ENCODE data around the gene FBXO33. TPM values are rescaled to one million over a fixed set of nuclear protein-coding genes. Genes with fewer than 3 reads are reported as not detected.

FBXO33 gene
- 12.4 TPM for polyA plus RNA-seq (ENCODE audit: insufficient read length)
- long read RNA-seq, donor 1, partial matches to known transcripts = 0 of 1 reads
- long read RNA-seq, donor 1, other reads (novel, unspliced or antisense) = 0 of 1 reads
- long read RNA-seq, donor 2, partial matches to known transcripts = 0 of 3 reads
- long read RNA-seq, donor 2, other reads (novel, unspliced or antisense) = 0 of 3 reads
- long read RNA-seq, donor 3 = 0 reads
- long read RNA-seq, donor 4 = 0 reads
- long read RNA-seq, donor 5, partial matches to known transcripts = 0 of 2 reads
- long read RNA-seq, donor 5, other reads (novel, unspliced or antisense) = 0 of 2 reads
- long read RNA-seq, donor 6, partial matches to known transcripts = 0 of 3 reads
- long read RNA-seq, donor 6, other reads (novel, unspliced or antisense) = 0 of 3 reads
- long read RNA-seq, donor 7, partial matches to known transcripts = 0 of 4 reads
- long read RNA-seq, donor 7, other reads (novel, unspliced or antisense) = 0 of 4 reads
- long read RNA-seq, donor 8, partial matches to known transcripts = 0 of 2 reads
- long read RNA-seq, donor 8, other reads (novel, unspliced or antisense) = 0 of 2 reads

- DNase-seq = peak; percentile 94
These were observed at the start of gene FBXO33 for GRCh38 chr14:39432179-39432618. TSS of gene FBXO33 (minus strand) at chr14:39432433. CDS start at chr14:39432162, 271 bp downstream.

- no peak for DNase-seq
These were observed 42.2 kb upstream of the FBXO33 start for GRCh38 chr14:39474416-39474911.

- DNase-seq = no peak
These were observed 39.8 kb upstream of the FBXO33 start for GRCh38 chr14:39472078-39472477.

GRCh38 chr14:39469094-39469710 lies 37.0 kb upstream of the FBXO33 start:
- no peak for DNase-seq

GRCh38 chr14:39467889-39468524 lies 35.8 kb upstream of the FBXO33 start:
- DNase-seq = no peak

- no peak for DNase-seq
These were observed 27.7 kb upstream of the FBXO33 start for GRCh38 chr14:39459795-39460478.

GRCh38 chr14:39456702-39457250 lies 24.5 kb upstream of the FBXO33 start:
- no peak for DNase-seq

GRCh38 chr14:39454906-39455539 lies 22.8 kb upstream of the FBXO33 start:
- DNase-seq = no peak

- DNase-seq = no peak
These were observed 20.4 kb upstream of the FBXO33 start for GRCh38 chr14:39452680-39453079.

- no peak for DNase-seq
These were observed 19.6 kb upstream of the FBXO33 start for GRCh38 chr14:39451811-39452210.

GRCh38 chr14:39447175-39447661 lies 15.0 kb upstream of the FBXO33 start:
- DNase-seq = no peak

GRCh38 chr14:39446131-39446744 lies 14.0 kb upstream of the FBXO33 start:
- DNase-seq = no peak

- DNase-seq = no peak
These were observed 10.1 kb upstream of the FBXO33 start for GRCh38 chr14:39442293-39442692.

GRCh38 chr14:39441805-39442204 lies 9.6 kb upstream of the FBXO33 start:
- no peak for DNase-seq

GRCh38 chr14:39440975-39441374 lies 8.7 kb upstream of the FBXO33 start:
- DNase-seq = no peak

- DNase-seq = no peak
These were observed 3.0 kb upstream of the FBXO33 start for GRCh38 chr14:39435241-39435640.

- no peak for DNase-seq
These were observed 2.2 kb upstream of the FBXO33 start for GRCh38 chr14:39434401-39434800.

GRCh38 chr14:39433452-39433813 lies 1.2 kb upstream of the FBXO33 start:
- no peak for DNase-seq

GRCh38 chr14:39432619-39433451 lies 602 bp upstream of the FBXO33 start:
- peak; percentile 86 for DNase-seq
